Measurements from ENCODE around the gene STAG1.
A peak's percentile ranks its signal among the peaks of the same experiment; 100 is the strongest.
"Not testable (repeated sequence)": the region's sequence is repeated elsewhere in the genome, so short reads cannot be mapped to it uniquely, and the experiment has no call there.

Gene STAG1

DNA sequence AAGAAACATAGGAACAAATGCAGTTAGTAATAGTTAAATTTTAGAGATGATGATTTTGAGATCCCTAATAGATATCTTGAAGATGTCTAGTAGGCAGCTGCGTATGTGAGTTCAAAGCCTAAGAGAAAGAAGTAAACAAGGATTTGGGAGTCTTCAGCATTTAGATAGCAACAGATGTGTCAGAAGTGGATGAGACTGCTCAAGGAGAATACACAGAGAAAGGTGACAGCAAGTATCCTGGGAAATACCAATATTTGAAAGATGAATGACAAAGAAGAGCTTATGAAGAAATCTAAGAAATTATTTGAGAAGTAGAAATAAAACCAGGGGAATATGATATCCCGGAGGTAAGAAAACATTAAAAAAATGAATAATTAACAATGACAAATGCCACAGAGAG is 371.1 kb downstream of the STAG1 start:
- H3K4me3 ChIP-seq (ENCODE audit: control insufficient read depth, low read depth, low read length), result no peak overlapping the region
- DNase-seq (ENCODE audit: low read depth), result no peak
- TF ChIP-seq, protein P1, sequence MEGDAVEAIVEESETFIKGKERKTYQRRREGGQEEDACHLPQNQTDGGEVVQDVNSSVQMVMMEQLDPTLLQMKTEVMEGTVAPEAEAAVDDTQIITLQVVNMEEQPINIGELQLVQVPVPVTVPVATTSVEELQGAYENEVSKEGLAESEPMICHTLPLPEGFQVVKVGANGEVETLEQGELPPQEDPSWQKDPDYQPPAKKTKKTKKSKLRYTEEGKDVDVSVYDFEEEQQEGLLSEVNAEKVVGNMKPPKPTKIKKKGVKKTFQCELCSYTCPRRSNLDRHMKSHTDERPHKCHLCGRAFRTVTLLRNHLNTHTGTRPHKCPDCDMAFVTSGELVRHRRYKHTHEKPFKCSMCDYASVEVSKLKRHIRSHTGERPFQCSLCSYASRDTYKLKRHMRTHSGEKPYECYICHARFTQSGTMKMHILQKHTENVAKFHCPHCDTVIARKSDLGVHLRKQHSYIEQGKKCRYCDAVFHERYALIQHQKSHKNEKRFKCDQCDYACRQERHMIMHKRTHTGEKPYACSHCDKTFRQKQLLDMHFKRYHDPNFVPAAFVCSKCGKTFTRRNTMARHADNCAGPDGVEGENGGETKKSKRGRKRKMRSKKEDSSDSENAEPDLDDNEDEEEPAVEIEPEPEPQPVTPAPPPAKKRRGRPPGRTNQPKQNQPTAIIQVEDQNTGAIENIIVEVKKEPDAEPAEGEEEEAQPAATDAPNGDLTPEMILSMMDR (conservative IDR thresholded peaks at IDR 0.05; ENCODE audit: control insufficient read depth, insufficient read depth, low read depth, low read length), result no peak

- DNase-seq (ENCODE audit: low read depth), result peak; percentile 42
- TF ChIP-seq, protein P1 (conservative IDR thresholded peaks at IDR 0.05; ENCODE audit: control insufficient read depth, insufficient read depth, low read depth, low read length), result no peak
- H3K4me3 ChIP-seq (ENCODE audit: control insufficient read depth, low read depth, low read length), result no peak overlapping the region
These were observed 371.6 kb downstream of the STAG1 start for GRCh38 chr3:136380530-136380929.

- no peak for DNase-seq (ENCODE audit: low read depth)
- TF ChIP-seq, protein P1 (conservative IDR thresholded peaks at IDR 0.05; ENCODE audit: control insufficient read depth, insufficient read depth, low read depth, low read length), result no peak
- no peak overlapping the region for H3K4me3 ChIP-seq (ENCODE audit: control insufficient read depth, low read depth, low read length)
These were observed 374.2 kb downstream of the STAG1 start for GRCh38 chr3:136378011-136378410.

GRCh38 chr3:136377508-136377907 is 374.7 kb downstream of the STAG1 start:
- TF ChIP-seq, protein P1 (conservative IDR thresholded peaks at IDR 0.05; ENCODE audit: control insufficient read depth, insufficient read depth, low read depth, low read length), result no peak
- no peak overlapping the region for H3K4me3 ChIP-seq (ENCODE audit: control insufficient read depth, low read depth, low read length)
- no peak for DNase-seq (ENCODE audit: low read depth)

GRCh38 chr3:136375800-136376199 is 376.4 kb downstream of the STAG1 start:
- not testable (repeated sequence) for H3K4me3 ChIP-seq (ENCODE audit: control insufficient read depth, low read depth, low read length); DNase-seq (ENCODE audit: low read depth)

- TF ChIP-seq, protein P1 (conservative IDR thresholded peaks at IDR 0.05; ENCODE audit: control insufficient read depth, insufficient read depth, low read depth, low read length), result no peak
- DNase-seq (ENCODE audit: low read depth), result peak; percentile 80
- H3K4me3 ChIP-seq (ENCODE audit: control insufficient read depth, low read depth, low read length), result no peak overlapping the region
These were observed 385.9 kb downstream of the STAG1 start for GRCh38 chr3:136366289-136366688.

GRCh38 chr3:136353461-136353860 is 398.7 kb downstream of the STAG1 start:
- TF ChIP-seq, protein P1 (conservative IDR thresholded peaks at IDR 0.05; ENCODE audit: control insufficient read depth, insufficient read depth, low read depth, low read length), result no peak
- no peak for DNase-seq (ENCODE audit: low read depth)
- no peak overlapping the region for H3K4me3 ChIP-seq (ENCODE audit: control insufficient read depth, low read depth, low read length)

All from fibroblast of mammary gland (primary cell).